CD14-positive monocyte (primary cell): ENCODE results near the gene ITGB3. TPM values are rescaled to one million over a fixed set of nuclear protein-coding genes. Genes with fewer than 3 reads are reported as not detected.

Source experiments
- DNase-seq, 3 donors: peaks; one replicate each; pipeline ENCODE4 v3.0.0-alpha.2; 2011 to 2022
- H2AFZ ChIP-seq: 2 replicates; pipeline ENCODE4 v1.6.0; 2012; ENCODE audit warnings: mild to moderate bottlenecking, low read depth, low read length, inconsistent platforms; ENCODE audit not compliant: insufficient read depth, poor library complexity, severe bottlenecking
- H3K27ac ChIP-seq, 2 donors: 1 replicate in 1 of 2; 2 replicates in 1 of 2; pipeline ENCODE4 v1.5.1; 2012 to 2013; ENCODE audit warnings: low read length in 2 of 2, control low read depth in 1 of 2, inconsistent platforms in 1 of 2, low read depth in 1 of 2, mild to moderate bottlenecking in 1 of 2
- H3K27me3 ChIP-seq, 2 donors: one replicate each; pipeline versions ENCODE4 v1.6.0 to v1.6.1; 2011 to 2013; ENCODE audit warnings: low read length in 2 of 2; ENCODE audit not compliant: control insufficient read depth in 2 of 2, insufficient read depth in 2 of 2
- H3K36me3 ChIP-seq, 2 donors: replicated peaks in 1 of 2; 1 replicate in 1 of 2; 2 replicates in 1 of 2; pipeline versions ENCODE4 v1.5.1 to v1.6.1; 2012 to 2013; ENCODE audit warnings: low read length in 2 of 2, control low read depth in 1 of 2, inconsistent platforms in 1 of 2, mild to moderate bottlenecking in 1 of 2; ENCODE audit not compliant: insufficient read depth in 2 of 2, control insufficient read depth in 1 of 2
- H3K4me1 ChIP-seq, 2 donors: 1 replicate in 1 of 2; 2 replicates in 1 of 2; pipeline versions ENCODE4 v1.5.1 to v1.6.1; 2012 to 2013; ENCODE audit warnings: low read length in 2 of 2, control low read depth in 1 of 2, inconsistent platforms in 1 of 2, mild to moderate bottlenecking in 1 of 2, moderate library complexity in 1 of 2; ENCODE audit not compliant: insufficient read depth in 2 of 2, control insufficient read depth in 1 of 2
- H3K4me2 ChIP-seq: replicated peaks from 2 replicates; pipeline ENCODE3; 2012; ENCODE audit warnings: low read length, moderate library complexity, mild to moderate bottlenecking; ENCODE audit not compliant: poor library complexity, severe bottlenecking; ENCODE audit errors: extremely low read depth
- H3K4me3 ChIP-seq, 3 experiments: fragments of 200-600 bp in 1 of 3; sonication (generic) in 1 of 3; replicated peaks in 1 of 3; 1 replicate in 2 of 3; 2 replicates in 1 of 3; pipeline ENCODE4 v1.5.1; 2011 to 2013; ENCODE audit warnings: low read length in 3 of 3, mild to moderate bottlenecking in 3 of 3, control low read depth in 2 of 3, low read depth in 2 of 3, inconsistent platforms in 1 of 3, moderate library complexity in 1 of 3
- H3K79me2 ChIP-seq: 2 replicates; pipeline ENCODE4 v1.6.0; 2012; ENCODE audit warnings: mild to moderate bottlenecking, control low read depth, inconsistent platforms, low read length, moderate library complexity; ENCODE audit not compliant: insufficient read depth
- H3K9ac ChIP-seq: 2 replicates; pipeline ENCODE4 v1.6.0; 2017; ENCODE audit warnings: low read length, mild to moderate bottlenecking; ENCODE audit not compliant: insufficient read depth, poor library complexity, severe bottlenecking
- H3K9me3 ChIP-seq, 2 donors: replicated peaks in 1 of 2; 1 replicate in 1 of 2; 2 replicates in 1 of 2; pipeline versions ENCODE4 v1.5.1 to v1.6.1; 2012 to 2013; ENCODE audit warnings: low read length in 2 of 2, control low read depth in 1 of 2; ENCODE audit not compliant: control insufficient read depth in 1 of 2, insufficient read depth in 1 of 2
- H4K20me1 ChIP-seq: 2 replicates; pipeline ENCODE4 v1.6.0; 2012; ENCODE audit warnings: mild to moderate bottlenecking, low read length, control low read depth, moderate library complexity; ENCODE audit not compliant: insufficient read depth
- H3K27ac Mint-ChIP-seq, 7 donors: one replicate each; pipeline ENCODE4 v1.8.0; 2020; ENCODE audit warnings: mild to moderate bottlenecking in 7 of 7, mixed read lengths in 7 of 7, moderate library complexity in 6 of 7, inconsistent platforms in 2 of 7
- H3K27me3 Mint-ChIP-seq, 3 donors: one replicate each; pipeline ENCODE4 v1.8.0; 2021 to 2022; ENCODE audit warnings: low read depth in 3 of 3, mild to moderate bottlenecking in 3 of 3, mixed read lengths in 3 of 3, moderate library complexity in 3 of 3, inconsistent platforms in 1 of 3
- H3K36me3 Mint-ChIP-seq, 2 donors: one replicate each; pipeline ENCODE4 v1.8.0; 2020; ENCODE audit warnings: mixed read lengths in 2 of 2, inconsistent platforms in 1 of 2, mild to moderate bottlenecking in 1 of 2
- H3K4me1 Mint-ChIP-seq: one replicate; pipeline ENCODE4 v1.8.0; 2020; ENCODE audit warnings: mild to moderate bottlenecking, mixed read lengths
- H3K4me3 Mint-ChIP-seq, 2 donors: one replicate each; pipeline ENCODE4 v1.8.0; 2020; ENCODE audit warnings: mild to moderate bottlenecking in 2 of 2, mixed read lengths in 2 of 2, moderate library complexity in 1 of 2
- H3K9me3 Mint-ChIP-seq, 7 donors: one replicate each; pipeline ENCODE4 v1.8.0; 2020 to 2022; ENCODE audit warnings: mixed read lengths in 7 of 7, mild to moderate bottlenecking in 6 of 7, moderate library complexity in 6 of 7, inconsistent platforms in 2 of 7
- WGBS: methylation state at CpG from one replicate; pipeline ENCODE4 v1.1.5; 2013; ENCODE audit warnings: missing lambda C conversion rate; ENCODE audit not compliant: insufficient coverage; 5-methylcytosine and 5-hydroxymethylcytosine counted together
- intact Hi-C, 2 donors: fragments of 100-400 bp; cut with micrococcal nuclease; formaldehyde crosslinking; loops; one replicate each; pipeline versions ENCODE4 v1.15.0 to v1.15.1; 2023
- polyA plus RNA-seq, 3 donors: library from polyadenylated mRNA; depleted of rRNA in 1 of 3; unstranded in 2 of 3; stranded (reverse) in 1 of 3; fragments of 300-500 nt in 2 of 3; fragments of >200 nt in 1 of 3; fragmentation: Illumina TruSeq in 2 of 3; gene quantifications; 1 replicate in 2 of 3; 2 replicates in 1 of 3; pipeline ENCODE4 v1.2.3, GENCODE V29; 2012 to 2021
- TF ChIP-seq, protein P1 (sequence below): fragments of 200-600 bp; IDR thresholded peaks from one replicate; pipeline ENCODE4 v1.8.0; 2022; ENCODE audit warnings: antibody characterized with exemption, mild to moderate bottlenecking

Gene ITGB3
- polyA plus RNA-seq, 3 donors = 0.01 to 1.6 (median 1.3) TPM

DNA sequence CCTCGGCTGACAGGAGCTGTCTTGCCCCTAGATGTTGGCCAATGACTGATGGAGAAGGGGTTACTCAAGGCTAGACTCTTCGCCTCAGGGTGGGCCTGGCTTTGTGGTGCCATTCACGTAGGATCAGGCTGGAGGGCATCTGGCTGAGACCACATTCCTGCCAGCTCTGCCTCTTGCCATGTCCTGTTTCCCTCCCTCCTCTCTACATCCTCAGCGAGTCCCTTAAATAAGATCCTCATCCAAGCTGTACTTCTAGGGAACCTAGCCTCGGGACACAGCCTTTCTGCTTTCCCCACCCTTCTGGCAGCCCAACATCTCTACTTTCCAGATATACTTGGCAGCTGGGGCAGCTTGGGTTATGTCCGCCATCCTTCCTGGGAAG lies 42.2 kb downstream of the ITGB3 start:
- no peak overlapping the region for H3K4me2 ChIP-seq
- Mint-ChIP-seq H3K27me3 (peaks cover 0 to 5% (median 0%) of the 10 kb centered on the region in 3 donors), H3K4me3 (no peak overlapping the region), H3K36me3 (no peaks in the 10 kb centered on the region), H3K9me3 (peaks cover 0 to 2% (median 0%) of the 10 kb centered on the region in 7 donors), H3K27ac (no peak overlapping the region), H3K4me1 (peaks cover 6% of the 10 kb centered on the region)
- no peak overlapping the region for H3K4me3 ChIP-seq
- no peaks in the 10 kb centered on the region for H3K36me3 ChIP-seq
- H3K27me3 ChIP-seq = no peaks in the 10 kb centered on the region
- H3K79me2 ChIP-seq = no peaks in the 10 kb centered on the region
- intact Hi-C loops = loop anchor here (5.0 to 10.0 kb wide), 2 partner anchors 39 to 51 kb away; no protein-coding TSS in a partner anchor
- no peak for DNase-seq
- WGBS = 95% methylated on average over 6 of the region's 6 CpGs
- H3K9me3 ChIP-seq = no peaks in the 10 kb centered on the region
- H2AFZ ChIP-seq = no peak overlapping the region
- H3K27ac ChIP-seq = no peak overlapping the region
- TF ChIP-seq, protein P1, sequence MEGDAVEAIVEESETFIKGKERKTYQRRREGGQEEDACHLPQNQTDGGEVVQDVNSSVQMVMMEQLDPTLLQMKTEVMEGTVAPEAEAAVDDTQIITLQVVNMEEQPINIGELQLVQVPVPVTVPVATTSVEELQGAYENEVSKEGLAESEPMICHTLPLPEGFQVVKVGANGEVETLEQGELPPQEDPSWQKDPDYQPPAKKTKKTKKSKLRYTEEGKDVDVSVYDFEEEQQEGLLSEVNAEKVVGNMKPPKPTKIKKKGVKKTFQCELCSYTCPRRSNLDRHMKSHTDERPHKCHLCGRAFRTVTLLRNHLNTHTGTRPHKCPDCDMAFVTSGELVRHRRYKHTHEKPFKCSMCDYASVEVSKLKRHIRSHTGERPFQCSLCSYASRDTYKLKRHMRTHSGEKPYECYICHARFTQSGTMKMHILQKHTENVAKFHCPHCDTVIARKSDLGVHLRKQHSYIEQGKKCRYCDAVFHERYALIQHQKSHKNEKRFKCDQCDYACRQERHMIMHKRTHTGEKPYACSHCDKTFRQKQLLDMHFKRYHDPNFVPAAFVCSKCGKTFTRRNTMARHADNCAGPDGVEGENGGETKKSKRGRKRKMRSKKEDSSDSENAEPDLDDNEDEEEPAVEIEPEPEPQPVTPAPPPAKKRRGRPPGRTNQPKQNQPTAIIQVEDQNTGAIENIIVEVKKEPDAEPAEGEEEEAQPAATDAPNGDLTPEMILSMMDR = no peak
- H3K4me1 ChIP-seq = no peaks in the 10 kb centered on the region
- H3K9ac ChIP-seq = no peak overlapping the region
- no peaks in the 10 kb centered on the region for H4K20me1 ChIP-seq

DNA sequence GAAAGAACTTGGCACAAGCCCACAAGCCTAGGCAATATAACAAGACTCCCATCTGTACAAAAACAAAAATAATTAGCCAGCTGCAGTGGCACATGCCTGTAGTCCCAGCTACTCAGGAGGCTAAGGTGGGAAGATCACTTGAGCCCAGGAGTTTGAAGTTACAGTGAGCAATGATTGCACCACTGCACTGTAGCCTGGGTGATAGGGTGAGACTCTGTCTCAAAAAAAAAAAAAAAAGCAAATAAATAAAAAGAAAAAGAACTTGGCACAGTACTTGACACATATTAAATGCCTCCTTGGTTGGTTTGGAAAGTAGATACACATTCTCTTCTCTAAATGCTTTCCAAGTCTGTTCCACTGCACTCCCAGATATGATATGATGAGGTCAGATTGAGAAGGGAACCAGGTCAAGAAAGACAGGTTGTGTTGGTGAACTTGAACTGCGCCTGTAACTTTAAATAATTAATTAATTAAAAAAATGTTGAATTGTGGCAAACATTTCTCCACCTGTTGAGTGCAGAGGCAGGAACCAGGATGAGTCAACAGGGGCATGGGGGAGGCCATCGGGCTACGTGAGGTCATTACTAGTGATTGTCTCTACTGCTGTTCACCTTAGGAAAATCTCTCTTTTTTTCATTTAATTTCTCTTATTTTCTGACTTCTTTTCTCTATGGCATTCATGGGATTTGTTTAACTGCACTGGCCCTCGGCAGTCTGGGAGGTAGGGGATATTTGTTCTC lies 44.2 kb downstream of the ITGB3 start:
- Histone ChIP-seq H3K36me3 (no peaks in the 10 kb centered on the region), H3K9me3 (no peaks in the 10 kb centered on the region), H3K79me2 (no peaks in the 10 kb centered on the region), H4K20me1 (no peaks in the 10 kb centered on the region), H3K4me3 (no peak overlapping the region), H3K4me2 (no peak overlapping the region), H3K27ac (no peak overlapping the region), H3K9ac (no peak overlapping the region), H3K27me3 (no peaks in the 10 kb centered on the region), H3K4me1 (no peaks in the 10 kb centered on the region), H2AFZ (no peak overlapping the region)
- Mint-ChIP-seq H3K36me3 (no peaks in the 10 kb centered on the region), H3K27me3 (peaks cover 0 to 6% (median 0%) of the 10 kb centered on the region in 3 donors), H3K4me3 (no peak overlapping the region), H3K4me1 (peaks cover 4% of the 10 kb centered on the region), H3K9me3 (peaks cover 3 to 11% (median 7%) of the 10 kb centered on the region in 7 donors), H3K27ac (no peak overlapping the region)
- TF ChIP-seq, protein P1 = no peak
- WGBS = no CpG with 5 or more reads among the region's 4 CpGs
- intact Hi-C loops = loop anchor here (5.0 to 10.0 kb wide), 2 partner anchors 41 to 53 kb away; no protein-coding TSS in a partner anchor
- DNase-seq = no peak
